Brain microvascular endothelial cell (primary cell): Measurements from ENCODE around the gene VASN.

Source experiments
- DNase-seq: peaks from one replicate; pipeline ENCODE4 v3.0.0-alpha.2; 2020
- H3K27ac ChIP-seq: fragments of 250-450 bp; sonication (Bioruptor Pico); 2 replicates; pipeline ENCODE4 v1.5.1; 2020; ENCODE audit warnings: mild to moderate bottlenecking, moderate library complexity
- H3K27me3 ChIP-seq: fragments of 250-450 bp; sonication (Bioruptor Pico); replicated peaks from 2 replicates; pipeline ENCODE4 v1.5.1; 2020; ENCODE audit warnings: mild to moderate bottlenecking
- H3K36me3 ChIP-seq: fragments of 250-450 bp; sonication (Bioruptor Pico); replicated peaks from 2 replicates; pipeline ENCODE4 v1.5.1; 2020; ENCODE audit warnings: mild to moderate bottlenecking
- H3K4me3 ChIP-seq: 2 replicates; pipeline ENCODE4 v1.5.1; 2011; ENCODE audit warnings: low read depth, mild to moderate bottlenecking, control low read depth, low read length, moderate library complexity
- CTCF ChIP-seq: IDR thresholded peaks from 2 replicates; pipeline ENCODE4 v1.5.1; 2011; ENCODE audit warnings: low read depth, mild to moderate bottlenecking, moderate library complexity, low read length, control low read depth, inconsistent platforms; ENCODE audit errors: missing control alignments
- in situ Hi-C: cut with HindIII; loops from 2 replicates; pipeline ENCODE4 v1.10.0; 2017; ENCODE audit warnings: low sequenced_read_pairs, low pct_ligation_motif_present

The VASN gene

DNA sequence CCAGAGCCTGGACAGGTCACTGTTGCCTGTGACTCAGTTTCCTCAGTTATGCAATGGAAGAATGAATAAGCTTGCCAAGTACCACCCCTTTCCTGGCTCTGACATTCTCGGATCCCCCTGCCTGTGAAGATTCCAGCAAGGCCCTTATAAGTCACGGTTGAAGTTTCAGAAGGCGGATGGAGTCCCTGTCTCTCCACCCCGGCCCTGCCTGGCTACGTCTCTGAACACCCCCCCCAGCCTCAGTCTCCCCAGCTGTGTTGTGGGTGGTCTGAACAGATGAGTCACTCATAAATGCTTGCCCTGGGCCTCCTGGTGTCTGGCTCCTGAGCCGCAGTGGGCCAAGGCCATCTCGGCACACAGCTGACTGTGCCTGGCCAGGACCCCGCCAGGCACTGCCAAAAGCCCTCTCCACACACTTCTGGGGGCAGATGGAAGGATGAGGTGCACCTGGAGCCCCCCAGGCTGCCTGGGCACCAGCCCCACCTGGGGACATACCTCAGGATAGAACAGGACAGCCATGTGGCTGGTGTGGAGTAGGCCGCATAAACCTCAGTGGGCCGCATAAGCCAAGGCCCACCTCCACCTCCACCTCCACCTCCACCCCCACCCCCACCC, 15.4 kb downstream of the VASN start:
- Histone ChIP-seq H3K27ac (no peak overlapping the region), H3K27me3 (no peaks in the 10 kb centered on the region), H3K36me3 (peaks cover 9% of the 10 kb centered on the region), H3K4me3 (no peak overlapping the region)
- DNase-seq, result no peak
- in situ Hi-C loops, result no loop called here
- TF ChIP-seq CTCF, result no peak

- Histone ChIP-seq H3K27ac (no peak overlapping the region), H3K4me3 (no peak overlapping the region), H3K36me3 (peaks cover 3% of the 10 kb centered on the region), H3K27me3 (no peaks in the 10 kb centered on the region)
- in situ Hi-C loops, result no loop called here
- no peak for TF ChIP-seq CTCF
- no peak for DNase-seq
Measured at GRCh38 chr16:4387781-4388180, 16.1 kb downstream of the VASN start.

- Histone ChIP-seq H3K36me3 (peaks cover 2% of the 10 kb centered on the region), H3K27ac (peak overlapping the region; percentile 42), H3K4me3 (no peak overlapping the region), H3K27me3 (no peaks in the 10 kb centered on the region)
- no peak for TF ChIP-seq CTCF
- in situ Hi-C loops, result no loop called here
- no peak for DNase-seq
Measured at GRCh38 chr16:4388271-4389021, 16.8 kb downstream of the VASN start.

DNA sequence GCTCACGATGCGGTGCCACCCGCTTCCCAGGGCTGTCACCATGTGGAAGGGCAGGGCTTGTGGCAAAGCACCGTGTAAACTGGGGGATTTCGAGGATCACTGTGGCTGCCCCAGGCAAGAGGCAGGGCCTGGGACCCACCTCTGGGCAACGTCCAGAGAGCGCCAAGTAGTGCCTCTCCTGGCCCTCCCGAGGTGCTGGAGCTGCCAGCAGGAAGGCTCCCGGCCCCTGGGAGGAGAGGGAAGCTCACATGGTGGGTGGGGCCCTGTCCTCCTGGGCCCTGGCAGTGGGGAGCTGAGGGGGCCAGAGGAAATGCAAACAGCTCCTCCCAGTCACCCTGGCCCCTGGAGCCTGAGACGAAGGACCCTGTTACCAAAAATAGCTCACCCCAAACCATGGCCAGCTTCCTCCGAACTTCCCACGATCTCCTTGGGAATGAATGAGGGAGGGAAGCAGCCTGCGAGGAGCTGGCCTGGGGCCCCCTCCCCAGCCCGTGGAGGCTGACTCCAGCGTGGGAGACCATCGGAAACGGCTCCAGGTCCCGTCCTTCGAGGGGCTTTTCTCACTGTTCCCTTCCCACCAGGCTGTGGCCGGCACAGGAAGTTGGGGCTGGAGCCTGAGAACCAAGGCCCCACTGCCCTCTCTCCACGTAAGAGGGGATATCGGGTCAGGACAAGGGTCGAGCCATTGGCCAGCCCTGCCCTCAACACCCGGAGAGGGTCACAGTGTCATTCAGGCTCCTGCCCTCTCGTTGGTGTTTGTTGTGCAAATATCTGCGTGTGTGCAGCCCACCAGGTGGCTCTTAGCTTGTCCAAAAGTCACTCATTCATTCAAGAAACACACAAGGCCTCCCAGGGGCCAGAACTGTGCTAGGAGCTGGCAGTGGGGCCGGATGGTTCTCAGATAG, 17.7 kb downstream of the VASN start:
- H3K4me3 ChIP-seq, result no peak overlapping the region
- no peak for DNase-seq
- TF ChIP-seq CTCF, result no peak
- no peaks in the 10 kb centered on the region for H3K27me3 ChIP-seq
- in situ Hi-C loops, result no loop called here
- H3K36me3 ChIP-seq, result peaks cover 2% of the 10 kb centered on the region
- H3K27ac ChIP-seq, result peak overlapping the region; percentile 42

DNA sequence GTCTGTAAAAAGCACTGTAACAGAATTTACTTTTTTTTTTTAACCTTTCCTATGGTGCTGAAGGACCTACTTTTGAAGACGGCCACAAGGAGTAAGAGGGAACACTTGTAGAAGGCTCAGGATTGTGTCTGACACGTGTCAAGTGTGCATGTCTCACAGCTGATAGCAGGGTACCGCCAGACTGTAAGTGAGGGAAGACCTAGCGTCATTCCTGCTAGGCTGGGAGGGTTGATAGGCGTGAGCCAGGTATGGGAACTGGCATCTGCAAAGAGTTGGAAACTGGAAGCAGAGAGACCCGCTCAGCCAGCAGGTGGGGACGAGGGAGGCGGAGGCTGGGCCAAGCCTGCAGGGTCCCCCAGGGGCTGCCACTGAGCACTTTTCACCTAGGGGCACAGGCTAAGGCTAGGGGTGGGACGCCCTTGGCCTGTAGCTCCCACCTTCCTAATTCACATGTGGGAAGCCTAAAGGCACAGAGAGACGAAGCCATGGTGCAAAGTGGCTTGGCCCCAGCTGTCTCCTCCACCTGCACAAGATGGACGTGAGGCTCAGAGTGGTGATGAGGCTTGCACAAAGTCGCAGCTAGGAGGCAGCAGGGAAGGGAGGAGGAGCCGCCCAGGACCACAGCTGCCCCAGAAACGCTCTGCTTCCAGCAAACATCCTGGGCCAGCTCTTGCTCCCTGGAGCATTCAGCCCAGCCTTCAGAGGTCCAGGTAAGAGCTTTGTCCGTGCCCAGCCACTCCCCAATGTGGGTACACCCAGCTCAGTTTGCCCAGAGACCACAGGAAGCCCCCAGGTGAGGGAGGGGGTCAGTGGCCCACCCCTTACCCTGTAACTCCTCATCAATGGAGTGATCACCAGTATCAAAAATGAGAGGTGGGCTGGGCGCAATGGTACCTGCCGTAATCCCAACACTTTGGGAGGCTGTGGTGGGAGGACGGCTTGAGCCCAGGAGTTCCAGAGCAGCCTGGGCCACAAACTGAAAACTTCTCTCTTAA, 18.9 kb downstream of the VASN start:
- no peak overlapping the region for H3K27ac ChIP-seq
- H3K36me3 ChIP-seq, result peaks cover 4% of the 10 kb centered on the region
- no peak for DNase-seq
- H3K27me3 ChIP-seq, result no peaks in the 10 kb centered on the region
- no peak overlapping the region for H3K4me3 ChIP-seq
- in situ Hi-C loops, result no loop called here
- TF ChIP-seq CTCF, result peak; percentile 36
